Activated CD4-positive, alpha-beta T cell treated with anti-CD3 and anti-CD28 coated beads for 1 hour (primary cell): ENCODE measurements around the gene VPS8.

ENCODE experiments used
- DNase-seq: peaks from one replicate; pipeline ENCODE4 v3.0.0-alpha.2; 2020

The VPS8 gene

DNA sequence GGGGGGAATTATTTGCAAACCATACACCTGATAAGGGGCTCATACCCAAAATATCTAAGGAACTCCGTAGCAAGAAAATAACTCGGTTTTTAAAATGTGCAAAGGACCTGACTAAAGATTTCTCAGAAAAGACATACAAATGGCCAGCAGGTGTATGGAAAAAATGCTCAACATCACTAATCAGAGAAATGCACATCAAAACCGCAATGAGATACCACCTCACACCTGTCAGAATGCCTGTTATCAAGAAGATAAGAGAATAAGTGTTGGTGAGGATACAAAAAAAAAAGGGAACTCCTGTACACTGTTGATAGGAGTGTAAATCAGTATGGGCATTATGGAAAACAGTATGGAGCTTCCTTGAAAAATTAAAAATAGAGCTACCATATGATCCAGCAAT, 251.5 kb downstream of the VPS8 start:
- no peak for DNase-seq

- DNase-seq: no peak
These were observed 253.1 kb downstream of the VPS8 start for GRCh38 chr3:185065059-185065458.

DNA sequence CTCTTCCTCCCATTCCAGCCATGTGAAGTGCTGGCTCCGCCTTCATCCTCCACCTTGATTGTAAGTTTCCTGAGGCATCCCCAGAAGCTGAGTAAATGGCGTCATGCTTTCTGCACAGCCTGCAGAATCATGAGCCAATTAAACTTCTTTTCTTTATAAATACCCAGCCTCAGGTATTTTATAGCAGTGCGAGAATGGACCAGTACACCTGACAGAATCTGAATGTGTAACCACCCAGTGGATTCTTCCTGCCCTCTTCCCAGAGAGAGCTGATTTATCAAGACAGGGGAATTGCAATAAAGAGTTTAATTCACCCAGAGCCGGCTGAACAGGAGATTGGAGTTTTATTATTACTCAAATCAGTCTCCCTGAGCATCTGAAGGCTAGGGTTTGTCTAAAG, 254.3 kb downstream of the VPS8 start:
- no peak for DNase-seq

- no peak for DNase-seq
These were observed 255.2 kb downstream of the VPS8 start for GRCh38 chr3:185067173-185067572.

GRCh38 chr3:185069037-185070030, 257.4 kb downstream of the VPS8 start:
- no peak for DNase-seq

- no peak for DNase-seq
These were observed 258.7 kb downstream of the VPS8 start for GRCh38 chr3:185070491-185071286.

- no peak for DNase-seq
These were observed 259.4 kb downstream of the VPS8 start for GRCh38 chr3:185071287-185071800.

DNA sequence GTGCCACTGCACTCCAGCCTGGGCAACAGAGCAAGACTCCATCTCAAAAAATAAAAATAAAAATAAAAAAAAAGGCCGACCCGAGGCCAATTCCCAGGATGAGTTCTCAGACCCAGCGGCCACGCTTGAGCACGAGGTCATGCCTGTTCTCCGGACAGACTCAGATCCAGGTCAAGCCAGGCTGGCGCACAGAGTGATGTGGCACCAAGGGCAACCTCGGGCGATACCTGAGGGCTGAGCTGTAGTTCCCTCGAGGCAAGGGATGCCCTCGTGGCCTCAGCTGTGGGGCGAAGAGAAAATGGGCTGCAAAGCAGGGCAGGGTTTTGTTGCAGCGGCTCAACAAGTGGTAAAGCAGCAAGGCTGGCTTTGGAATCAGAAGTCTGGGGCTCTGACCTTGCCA, 263.6 kb downstream of the VPS8 start:
- no peak for DNase-seq

GRCh38 chr3:185076219-185076618, 264.3 kb downstream of the VPS8 start:
- no peak for DNase-seq

DNA sequence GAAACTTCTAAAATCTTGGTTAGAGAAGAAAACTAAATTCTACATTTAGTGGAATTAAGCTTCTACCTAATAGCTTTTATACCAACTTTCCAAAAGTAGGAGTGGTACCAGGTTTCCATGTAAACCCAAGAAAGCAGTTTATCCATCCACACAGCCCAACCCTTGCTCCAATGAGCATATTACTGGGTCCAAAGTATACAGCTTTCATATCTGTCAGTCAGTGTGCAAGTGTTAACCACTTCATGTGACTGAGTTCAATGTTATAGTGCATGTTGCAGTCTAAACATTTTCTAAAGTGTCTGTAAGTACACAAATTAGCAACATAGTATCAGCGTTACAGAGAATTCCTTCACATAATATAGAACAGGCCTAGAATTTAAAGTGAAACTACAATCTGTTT, 267.7 kb downstream of the VPS8 start:
- no peak for DNase-seq

- no peak for DNase-seq
These were observed 269.6 kb downstream of the VPS8 start for GRCh38 chr3:185081521-185081920.

- DNase-seq: no peak
These were observed 270.2 kb downstream of the VPS8 start for GRCh38 chr3:185082149-185082548.

- no peak for DNase-seq
These were observed 270.9 kb downstream of the VPS8 start for GRCh38 chr3:185082829-185083228.

DNA sequence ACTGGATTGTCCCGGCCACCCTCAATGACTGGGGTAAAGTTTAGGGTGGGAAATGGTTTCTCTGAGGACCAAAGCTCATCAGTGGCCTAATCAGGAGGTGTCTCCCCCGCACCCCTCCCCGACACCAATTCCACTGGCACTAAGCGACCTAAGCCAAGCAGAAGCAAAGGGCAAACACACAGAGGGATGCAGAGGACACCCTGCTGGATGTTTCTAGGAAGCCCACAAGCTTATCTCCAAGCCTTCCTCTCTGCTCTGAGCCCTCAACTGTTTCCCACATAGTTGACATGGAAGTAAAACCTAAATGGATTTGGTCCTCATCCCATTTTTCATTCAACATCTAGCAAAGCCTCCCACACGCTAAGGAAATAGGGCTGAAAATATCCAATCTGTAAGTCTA, 272.4 kb downstream of the VPS8 start:
- DNase-seq: no peak

- no peak for DNase-seq
These were observed 272.9 kb downstream of the VPS8 start for GRCh38 chr3:185084901-185085300.

DNA sequence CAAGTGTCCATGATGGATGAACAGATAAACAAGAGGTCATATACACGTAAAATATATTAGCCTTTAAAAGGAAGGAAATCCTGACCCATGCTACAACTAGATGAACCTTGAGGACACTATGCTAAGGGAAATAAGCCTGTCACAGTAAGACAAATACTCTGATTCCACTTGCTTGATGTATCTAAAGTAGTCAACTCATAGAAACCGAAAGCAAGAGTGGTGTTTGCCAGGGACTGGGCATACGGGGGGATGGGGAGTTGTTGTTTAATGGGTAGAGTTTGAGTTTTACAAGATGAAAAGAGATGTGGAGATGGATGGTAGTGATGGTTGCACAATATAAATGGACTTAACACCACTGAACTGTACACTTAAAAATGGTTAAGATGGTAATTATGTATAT, 275.5 kb downstream of the VPS8 start:
- no peak for DNase-seq

DNA sequence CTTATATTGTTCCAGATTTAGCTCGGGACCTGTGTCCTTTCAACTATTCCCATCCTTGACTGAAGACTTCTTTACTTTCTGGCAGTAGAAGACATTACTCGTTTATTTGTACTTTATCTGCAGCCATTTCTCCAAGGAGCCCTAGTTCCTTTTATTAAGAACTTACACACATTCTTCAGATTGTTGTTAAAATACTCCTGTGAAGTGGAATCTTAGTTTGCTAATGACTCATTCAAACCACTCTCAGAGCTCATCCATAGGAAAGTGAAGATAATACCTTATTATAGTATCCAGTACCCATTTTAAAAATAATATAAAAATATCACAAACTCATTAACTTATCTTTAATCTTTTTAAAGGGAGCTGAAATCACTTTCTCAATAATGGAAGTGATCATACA, 277.4 kb downstream of the VPS8 start:
- no peak for DNase-seq

- DNase-seq: no peak
These were observed 277.8 kb downstream of the VPS8 start for GRCh38 chr3:185089751-185090150.

GRCh38 chr3:185090811-185091210, 278.8 kb downstream of the VPS8 start:
- no peak for DNase-seq

DNA sequence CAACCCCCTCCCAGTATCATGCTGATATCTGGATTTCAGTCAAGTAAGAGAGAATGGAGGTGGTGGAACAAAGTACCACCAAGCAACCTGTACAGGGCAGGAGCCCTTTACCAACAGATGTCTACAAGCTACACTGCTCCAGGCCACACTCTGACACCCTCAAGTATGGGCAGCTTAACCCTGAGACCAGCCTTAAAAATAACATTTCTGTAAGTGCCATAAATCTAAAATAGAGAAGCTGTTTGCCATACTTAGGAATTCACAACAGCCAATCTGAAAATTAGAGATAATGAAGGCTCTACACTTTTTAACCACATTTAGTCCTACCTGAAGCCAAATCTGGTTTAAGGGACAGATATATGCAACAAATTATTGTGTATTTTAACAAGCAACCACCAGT, 281.1 kb downstream of the VPS8 start:
- no peak for DNase-seq

DNA sequence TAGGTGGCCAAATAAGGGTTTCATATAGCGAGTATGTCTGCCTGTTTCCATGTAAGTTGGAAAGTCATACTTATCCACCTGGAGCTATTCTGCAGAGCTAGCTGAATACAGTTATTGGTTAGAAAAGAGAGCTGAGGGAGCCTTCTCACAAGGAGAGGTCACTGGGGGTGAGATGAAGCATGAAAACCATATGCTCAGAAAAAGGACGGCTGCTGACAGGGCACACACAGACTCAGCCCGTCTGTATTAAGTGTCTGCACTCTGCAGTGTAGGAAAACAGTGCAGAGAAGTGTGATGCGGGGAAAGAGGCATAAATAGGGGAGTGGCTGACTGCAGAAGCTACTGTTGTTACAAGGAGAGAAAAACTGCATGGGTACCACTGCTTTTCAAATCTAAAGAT, 282.7 kb downstream of the VPS8 start:
- no peak for DNase-seq
